ENCODE measurements around the gene ACTR3C.
A peak's percentile ranks its signal among the peaks of the same experiment; 100 is the strongest.
"Not testable (repeated sequence)": the region's sequence is repeated elsewhere in the genome, so short reads cannot be mapped to it uniquely, and the experiment has no call there.

Gene ACTR3C

DNA sequence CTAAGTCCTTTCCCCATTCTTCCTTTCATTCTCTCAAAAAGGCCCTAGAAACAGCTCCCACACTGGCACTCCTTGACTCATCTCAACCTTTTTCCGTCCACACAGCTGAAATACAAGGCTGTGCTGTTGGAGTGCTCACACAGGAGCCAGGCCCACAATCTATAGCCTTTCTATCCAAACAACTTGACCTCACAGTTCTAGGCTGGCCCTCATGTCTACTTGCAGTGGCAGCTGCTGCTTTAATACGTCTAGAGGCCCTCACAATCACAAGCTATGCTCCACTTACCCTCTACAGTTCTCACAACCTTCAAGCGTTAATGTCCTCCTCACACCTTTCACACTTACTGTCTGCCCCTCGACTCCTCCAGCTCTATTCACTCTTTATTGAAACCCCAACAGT lies 12.2 kb downstream of the ACTR3C start:
- no peak for DNase-seq

DNA sequence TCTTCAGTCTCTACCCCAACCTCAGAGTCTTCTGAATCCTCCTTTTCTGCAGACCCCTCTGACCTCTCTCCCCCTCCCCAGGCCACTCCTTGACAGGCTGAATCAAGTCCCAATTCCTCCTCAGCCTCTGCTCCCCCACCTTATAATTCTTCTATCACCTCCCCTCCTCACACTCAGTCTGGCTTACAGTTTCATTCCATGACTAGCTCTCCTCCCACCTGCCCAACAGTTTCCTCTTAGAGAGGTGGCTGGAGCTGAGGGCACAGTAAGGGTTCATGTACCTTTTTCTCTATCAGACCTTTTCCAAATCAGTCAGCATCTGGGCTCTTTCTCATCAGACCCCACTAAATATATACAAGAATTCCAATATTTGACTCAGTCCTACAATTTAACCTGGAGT lies 14.8 kb downstream of the ACTR3C start:
- no peak for DNase-seq

DNA sequence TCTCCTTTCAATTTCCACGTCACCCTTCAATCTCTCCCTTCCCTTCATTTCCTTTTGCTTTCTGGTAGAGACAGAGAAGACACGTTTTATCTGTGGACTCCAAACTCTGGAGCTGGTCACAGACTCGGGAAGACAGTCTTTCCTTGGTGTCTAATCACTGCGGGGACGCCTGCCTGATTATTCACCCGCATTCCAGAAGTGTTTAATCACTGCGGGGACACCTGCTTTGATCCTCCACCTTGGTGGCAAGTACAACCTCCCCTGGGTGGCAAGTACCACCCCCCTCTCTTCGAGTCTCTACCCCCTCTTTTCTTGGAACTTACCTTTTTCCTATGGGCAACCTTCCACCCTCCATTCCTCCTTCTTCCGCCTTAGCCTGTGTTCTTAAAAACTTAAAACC lies 15.4 kb downstream of the ACTR3C start:
- no peak for DNase-seq

DNA sequence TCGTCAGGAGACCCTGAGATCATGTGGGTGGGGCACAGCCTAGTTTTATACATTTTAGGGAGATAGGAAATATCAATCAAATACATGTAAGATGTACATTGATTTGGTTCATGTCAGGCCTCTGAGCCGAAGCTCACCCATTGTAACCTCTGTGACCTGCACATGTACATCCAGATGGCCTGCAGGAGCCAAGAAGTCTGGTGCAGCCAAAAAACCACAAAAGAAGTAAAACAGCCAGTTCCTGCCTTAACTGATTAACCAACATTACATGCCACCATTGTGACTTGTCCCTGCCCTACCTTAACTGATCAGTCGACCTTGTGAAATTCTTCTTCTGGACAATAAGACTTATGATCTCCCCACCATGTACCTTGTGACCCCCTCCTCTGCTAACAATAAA lies 16.2 kb downstream of the ACTR3C start:
- DNase-seq, result no peak

DNA sequence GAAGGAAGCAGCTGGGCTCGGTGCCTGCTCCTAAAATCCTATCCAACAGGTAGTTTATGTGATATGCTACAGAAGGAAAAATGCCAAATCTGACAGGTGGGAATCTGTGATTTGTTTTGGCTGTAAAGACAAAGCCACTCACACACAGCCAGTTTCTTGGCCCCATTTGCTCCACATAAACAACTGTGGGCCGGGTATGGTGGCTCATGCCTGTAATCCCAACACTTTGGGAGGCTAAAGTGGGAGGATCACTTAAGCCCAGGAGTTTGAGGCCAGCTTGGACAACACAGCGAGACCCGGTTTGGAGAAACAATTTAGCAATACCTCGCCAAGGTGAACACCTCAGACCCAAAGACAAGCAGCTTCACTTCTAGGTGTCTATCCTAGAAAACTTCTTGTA lies 17.0 kb downstream of the ACTR3C start:
- DNase-seq, result not testable (repeated sequence)

DNA sequence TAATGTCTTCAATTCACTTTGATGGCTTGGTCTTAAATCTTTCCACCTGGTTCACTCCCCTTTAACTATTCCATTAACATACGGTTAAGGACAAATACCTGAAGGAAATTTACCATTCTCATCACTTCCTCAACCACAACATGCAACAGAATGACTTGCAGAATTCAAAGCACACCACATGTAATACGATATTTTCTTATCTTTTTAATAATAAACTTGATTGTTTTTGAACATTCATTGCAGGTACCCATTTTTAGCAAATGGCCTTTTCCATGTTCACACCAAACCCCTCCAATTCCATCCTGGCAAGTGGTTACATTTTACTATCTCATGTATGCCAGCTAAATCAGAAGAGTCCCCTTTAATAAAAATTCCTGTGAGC lies 17.5 kb downstream of the ACTR3C start:
- DNase-seq, result not testable (repeated sequence)

DNA sequence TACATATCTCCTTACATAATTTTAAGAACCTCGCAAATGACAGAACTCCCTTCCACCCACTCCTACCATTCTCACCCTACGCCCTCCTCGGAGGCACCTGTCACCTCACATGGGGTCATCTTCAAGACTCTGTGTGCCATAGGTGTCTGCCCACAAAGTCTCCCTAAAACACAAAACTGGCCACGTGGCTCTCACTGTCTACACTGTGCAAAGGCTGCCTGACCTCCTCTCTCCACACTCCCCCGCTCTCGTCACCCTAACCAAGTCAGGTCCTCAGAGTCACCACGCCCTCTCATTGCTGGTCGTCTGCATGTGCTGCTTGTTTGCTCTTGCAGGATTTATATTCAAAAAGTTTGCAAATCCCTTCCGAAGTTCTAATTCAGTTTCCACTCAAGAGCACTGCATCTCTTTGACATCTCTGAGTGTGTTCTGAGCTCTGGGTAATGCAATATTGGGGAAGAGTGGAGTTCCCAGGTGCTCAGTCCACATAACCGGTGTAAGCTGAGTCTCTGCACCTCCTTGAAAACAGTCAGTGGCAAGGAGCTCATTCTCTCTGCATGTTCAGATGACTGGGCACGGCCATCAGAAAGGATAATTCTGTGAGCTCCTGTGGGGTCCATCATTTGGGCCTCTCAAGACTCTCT lies 18.0 kb downstream of the ACTR3C start:
- DNase-seq, result not testable (repeated sequence)

DNA sequence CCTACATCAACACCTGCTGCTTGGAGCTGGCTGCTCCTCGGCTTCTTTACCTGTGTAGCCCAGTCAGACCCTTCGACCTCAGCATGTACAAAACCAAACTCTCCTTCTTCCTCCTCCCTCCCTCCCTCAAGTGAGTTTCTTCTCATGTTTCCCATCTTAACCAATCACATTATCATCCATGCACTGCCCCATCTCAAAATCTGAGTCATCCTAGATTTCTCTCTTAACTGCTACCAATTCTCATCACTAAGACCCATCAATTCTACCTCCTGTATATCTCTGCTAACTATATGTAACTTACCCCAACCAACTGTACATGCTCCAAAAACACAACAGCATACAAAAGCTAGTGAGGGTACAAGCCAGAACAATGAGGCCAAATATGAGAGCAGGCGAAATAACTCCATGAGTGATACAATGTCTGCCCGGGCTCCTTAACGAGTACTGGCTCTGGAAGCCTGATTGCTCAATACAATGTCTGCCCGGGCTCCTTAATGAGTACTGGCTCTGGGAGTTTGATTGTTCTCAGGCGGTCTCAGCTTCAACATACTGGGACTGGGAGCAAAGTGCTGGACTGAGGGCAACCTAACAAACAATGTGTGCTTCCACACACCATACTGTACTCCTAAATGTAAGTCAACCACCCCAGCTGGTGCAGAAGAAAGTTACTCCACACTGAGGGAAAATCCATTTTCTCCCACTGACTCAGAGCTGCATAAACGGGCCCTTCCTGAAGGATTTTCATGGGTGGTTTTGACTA lies 18.7 kb downstream of the ACTR3C start:
- not testable (repeated sequence) for DNase-seq

DNA sequence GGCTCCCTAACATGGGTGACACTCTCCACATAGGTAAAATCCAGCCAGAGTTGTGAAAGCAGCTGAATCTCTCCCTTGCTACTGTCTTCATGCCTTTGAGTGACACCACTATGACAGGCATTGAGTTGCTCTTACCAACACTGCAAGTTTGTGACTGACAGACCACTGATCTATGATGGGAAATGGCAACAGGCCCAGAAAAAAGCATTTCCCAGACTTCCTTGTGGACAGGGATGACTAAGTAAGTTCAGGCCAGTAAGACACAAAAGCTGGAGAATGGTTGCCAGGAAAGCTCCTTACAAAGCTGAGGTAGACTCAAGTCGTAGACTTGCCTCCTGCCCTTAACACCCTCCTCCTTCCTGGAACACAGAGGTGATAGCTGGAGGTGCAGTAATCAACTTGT lies 20.4 kb downstream of the ACTR3C start:
- DNase-seq, result peak; percentile 20

DNA sequence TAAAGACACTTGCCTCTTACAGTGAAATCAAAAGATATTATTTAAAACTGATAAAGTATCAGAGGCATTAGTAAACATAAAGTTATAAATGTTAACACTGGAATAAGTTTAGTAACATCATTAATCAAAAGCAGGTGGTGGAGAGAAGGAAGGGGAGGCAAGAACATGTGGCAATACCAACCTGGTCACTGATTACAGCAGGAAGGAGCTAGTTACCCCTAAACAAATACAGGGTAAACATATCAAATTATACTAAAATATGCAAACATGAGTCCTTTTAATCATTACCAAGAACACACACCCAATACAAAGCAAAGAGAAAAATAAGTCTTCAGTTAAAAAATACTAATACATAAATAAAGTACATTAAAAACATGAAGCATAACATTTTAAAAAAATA lies 25.4 kb downstream of the ACTR3C start:
- DNase-seq, result not testable (repeated sequence)

DNA sequence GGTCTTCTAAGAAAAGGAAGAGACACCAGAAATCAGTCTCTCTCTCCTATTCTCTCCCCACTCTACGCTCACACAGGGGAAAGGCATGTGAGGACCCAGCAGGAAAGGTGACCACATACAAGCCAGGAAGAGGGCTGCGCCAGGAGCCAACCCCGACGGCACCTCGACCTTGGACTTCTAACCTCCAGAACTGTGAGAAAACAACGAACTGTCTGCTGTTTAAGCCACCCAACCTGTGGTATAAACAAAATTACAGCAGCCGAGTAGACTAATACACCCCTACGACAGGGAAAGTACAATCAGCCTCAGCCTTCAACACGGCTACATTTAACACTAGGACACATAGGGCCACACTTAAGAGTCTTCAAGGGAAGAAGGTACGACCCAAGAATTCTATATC lies 26.5 kb downstream of the ACTR3C start:
- DNase-seq, result not testable (repeated sequence)

DNA sequence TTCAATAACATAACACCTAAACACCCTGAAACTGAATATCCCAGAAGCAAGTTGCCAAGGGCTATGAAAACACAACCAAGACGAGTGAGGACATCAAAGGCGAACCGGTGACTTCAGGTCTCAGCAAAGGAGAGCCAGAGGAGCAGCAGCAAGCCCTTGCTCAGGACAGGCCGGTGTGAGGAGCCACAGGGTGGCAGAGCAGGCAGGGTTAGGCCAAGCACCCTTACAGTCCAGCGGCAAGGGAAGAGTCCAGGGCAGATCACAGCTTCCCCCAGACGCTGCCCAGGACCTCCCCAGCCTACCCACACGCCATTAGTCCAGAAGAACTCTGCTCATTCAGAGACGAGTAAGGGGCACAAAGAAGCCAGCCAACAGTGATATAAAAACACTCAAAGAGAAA lies 27.7 kb downstream of the ACTR3C start:
- not testable (repeated sequence) for DNase-seq

DNA sequence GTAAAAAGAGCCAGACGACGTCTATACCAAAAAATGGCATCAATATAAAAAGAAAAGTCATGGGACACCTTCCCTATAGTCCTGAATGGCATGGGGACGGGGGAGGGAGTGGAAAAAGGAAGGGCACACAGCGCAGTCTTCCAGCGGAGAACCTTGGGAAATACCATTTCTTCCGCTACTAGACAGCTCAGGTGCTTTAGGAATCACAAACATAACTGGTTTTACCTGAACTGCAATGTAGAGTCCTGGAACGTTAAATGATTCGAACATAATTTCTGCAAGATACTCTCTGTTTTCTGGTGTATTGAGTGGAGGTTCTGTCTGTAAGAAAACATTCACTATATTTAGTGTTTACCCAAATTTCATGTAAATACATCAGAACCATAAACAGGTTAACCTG lies 28.3 kb downstream of the ACTR3C start:
- not testable (repeated sequence) for DNase-seq

DNA sequence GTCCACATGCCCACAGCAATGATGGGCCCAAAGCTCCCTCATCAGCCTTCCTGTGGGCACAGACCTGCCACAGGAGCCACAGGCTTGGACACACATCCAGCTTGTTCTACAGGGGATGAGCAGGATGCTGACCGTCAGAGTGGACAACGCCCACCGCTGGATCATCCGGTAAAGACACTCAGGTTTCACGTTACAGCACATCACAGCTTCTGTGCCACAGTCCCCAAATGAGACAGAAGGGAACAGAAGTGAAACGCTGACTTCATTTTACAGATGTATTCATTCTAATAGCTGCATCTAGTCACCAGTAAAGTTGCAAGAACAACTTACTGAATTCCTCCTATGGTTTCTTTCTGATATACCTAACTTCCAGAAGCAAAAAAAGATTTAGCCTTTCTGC lies 33.0 kb downstream of the ACTR3C start:
- DNase-seq, result not testable (repeated sequence)

DNA sequence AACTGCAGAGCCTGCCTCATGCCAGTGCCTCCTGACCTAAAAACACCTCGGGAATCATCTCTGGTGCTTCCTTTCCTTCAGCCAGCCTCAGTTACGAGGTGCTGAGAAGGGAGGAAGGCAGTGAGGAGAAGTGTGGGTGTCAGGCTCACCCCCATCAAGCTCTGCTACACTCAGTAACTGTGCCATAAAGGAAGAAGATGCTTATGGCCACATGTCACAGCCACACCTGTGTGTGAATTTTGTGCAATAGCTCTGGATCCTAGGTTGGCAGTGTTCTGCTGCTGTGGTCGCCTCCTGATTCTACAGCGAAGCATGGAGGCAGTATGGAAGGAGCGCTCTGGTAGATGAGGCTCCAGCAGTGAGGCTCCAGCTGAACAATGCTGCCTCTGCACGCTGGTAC lies 34.5 kb downstream of the ACTR3C start:
- not testable (repeated sequence) for DNase-seq

DNA sequence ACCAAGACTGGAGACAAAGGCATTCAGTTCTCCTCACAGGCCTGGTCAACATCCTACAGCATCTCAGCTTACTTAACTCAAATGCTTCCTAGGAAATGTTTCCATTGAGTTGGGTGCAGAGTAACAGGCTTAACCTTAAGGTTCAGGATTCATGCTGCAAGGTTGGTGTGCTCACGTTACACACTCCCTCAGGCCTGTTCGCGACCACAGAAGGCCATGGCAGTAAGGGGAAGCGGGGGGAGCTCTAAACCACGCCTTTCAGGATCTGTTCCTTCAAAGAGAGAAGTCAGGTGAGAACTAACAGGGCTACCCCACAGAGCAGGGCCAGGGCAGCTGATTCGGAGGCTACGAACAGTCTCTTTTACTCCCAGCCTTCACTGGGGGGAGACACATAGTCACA lies 35.5 kb downstream of the ACTR3C start:
- not testable (repeated sequence) for DNase-seq

DNA sequence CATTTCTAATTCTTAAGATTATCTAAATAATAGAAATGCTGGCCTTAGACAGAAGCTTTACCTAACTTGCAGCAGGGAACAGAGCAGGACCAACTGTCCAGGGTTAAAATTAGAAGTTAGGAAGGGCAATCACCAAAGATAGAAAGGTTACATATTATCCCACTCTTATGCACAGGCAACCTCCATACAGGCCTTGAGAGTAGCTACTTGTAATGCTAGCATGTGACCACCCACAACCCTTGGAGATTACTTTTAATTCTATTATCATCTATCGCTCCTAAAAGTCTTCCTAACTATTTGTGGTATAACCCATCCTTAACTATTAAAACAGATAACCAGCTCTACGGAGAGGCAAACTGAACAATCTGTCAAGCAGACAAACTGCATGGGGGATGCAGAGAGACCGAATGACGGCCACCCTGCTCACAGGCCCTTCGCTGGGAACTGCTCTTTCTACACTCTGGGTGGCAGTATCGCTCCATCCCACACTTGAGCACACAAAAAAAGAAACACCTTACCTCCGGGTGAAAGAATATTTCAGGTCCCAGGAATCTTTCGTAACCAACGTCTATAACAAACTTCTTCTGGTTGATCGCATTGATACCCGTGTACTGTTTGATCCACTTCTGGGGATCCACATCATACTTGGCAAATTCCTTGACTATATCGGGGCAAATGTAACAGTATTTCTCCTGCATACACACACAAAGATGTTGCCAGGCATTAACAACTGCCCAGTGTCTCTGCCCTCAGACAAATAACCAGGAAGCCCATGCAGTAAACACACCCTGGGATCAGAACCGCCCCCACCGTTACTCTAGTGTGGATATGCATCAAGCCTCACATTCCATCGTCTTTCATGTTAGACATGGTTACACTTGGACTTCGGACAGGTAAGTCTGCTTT lies 37.2 kb downstream of the ACTR3C start:
- DNase-seq, result peak; percentile 66

DNA sequence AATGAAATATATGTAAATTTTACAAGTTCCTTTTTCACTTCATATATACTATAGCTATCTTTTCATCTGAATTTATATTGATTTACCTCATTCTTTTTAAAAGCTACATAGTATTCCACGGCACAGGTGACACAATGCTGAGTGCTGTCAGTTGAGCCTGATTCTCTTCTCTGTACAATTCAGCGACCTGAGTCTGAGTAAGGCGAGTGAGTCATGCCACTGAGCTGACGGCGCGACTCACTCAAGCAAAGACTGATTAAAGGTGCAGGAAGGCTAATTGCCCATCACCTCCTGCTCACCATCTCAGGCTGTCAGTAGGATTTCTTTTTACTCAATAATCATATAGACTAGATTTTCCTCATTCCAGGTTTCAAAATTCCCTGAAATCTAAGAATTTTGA lies 39.7 kb downstream of the ACTR3C start:
- DNase-seq, result not testable (repeated sequence)

DNA sequence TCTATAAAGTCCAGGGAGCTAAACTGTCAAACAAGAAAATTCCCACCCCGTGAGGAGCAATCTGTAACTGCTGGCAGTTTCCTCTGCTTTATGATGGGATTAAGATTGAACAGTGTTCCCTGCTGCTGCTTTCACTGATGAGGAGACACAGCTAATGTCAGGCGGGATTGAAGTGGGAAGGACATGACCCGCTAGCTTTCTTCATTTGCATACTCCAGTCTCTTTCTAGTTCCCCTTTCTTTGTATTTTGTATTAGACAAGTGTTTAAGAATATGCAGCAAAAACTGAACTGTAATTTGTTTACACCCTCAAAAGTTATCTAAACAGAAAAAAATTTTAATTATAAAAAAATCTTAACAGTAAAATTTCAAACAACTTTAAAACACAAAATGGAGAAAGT lies 40.2 kb downstream of the ACTR3C start:
- DNase-seq, result not testable (repeated sequence)

DNA sequence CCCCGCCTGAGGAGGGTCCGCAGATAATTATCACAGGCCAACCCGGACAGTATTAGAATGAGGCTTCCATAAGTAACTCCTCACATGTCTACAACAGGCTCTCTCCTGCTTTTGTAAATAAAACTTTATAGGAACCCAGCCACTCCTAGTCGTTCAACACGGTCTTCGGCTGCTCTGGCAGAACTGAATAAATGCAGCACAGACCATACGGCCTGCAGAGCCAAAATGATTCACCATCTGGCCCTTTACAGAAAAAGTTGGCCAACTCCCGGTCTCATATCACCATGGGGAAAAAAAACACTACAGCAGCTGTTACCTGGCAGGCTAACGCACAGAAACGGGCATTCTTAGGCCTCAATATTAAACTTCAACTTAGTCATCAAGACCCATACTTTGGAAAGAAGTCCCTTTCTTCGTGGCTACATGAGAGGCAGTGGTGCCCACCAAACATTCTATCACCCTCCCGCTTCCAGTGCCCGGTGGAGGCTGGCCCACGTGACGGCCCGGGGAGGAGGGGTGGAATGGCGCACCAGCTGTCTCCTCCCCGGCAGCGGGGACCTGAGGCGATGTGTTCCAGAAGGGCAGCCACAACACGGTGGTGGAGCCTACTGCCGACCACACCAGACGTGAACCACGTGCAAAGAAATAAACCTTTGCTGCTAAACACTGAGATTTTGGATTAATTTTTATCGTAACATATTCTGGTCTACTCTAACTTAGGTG lies 41.5 kb downstream of the ACTR3C start:
- DNase-seq, result not testable (repeated sequence)

DNA sequence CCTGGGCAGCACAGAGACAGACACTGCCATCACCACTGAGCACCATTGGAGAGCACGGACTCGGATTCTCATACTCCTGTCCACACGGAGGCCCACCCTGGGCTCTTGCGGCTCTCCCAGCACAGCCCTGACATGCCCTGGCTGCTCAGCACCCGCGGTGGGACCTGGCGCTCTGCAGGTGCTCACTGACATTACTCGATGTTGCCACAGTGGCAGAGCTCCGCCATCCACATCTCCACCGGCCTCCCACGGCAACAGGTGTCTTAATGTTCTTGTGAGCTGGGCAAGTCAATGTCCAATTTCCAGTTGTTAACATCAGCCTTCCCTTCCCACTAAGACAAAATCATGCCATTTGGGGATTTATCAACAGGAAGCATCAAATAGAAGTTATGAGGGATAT lies 45.0 kb downstream of the ACTR3C start:
- not testable (repeated sequence) for DNase-seq

DNA sequence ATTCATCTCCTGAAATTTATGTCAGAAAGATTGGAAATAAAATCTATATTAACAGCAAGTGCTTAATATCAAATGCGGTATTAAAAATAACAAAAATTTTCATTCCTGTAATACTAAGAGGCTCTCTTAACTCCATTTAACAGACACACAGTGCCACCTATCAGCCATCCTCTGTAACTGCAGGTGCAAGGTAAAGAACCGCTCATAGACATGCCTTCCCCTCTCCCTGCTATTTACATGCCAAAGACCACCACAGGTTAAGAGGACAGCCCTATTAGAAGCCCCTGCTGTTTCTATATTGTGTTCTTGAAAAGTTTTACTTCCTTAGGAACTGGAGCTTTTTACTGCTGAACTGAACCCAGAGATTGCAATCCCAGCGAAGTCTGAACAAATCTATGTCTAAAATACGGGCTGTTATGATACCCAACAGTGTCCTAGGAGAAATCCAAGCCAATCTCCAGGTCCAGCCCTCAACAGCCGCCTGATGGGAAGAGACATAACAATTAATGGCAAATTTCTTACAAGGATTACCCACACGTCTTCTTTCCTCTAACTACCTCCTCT lies 47.1 kb downstream of the ACTR3C start:
- peak; percentile 56 for DNase-seq

Data from DMS53 (cell line).